Neural crest cell (in vitro differentiated cells): ENCODE data around the gene MOCOS. TPM values are rescaled to one million over a fixed set of nuclear protein-coding genes. Genes with fewer than 3 reads are reported as not detected.

Experiments
- DNase-seq: peaks from one replicate; pipeline ENCODE4 v3.0.0; 2021; ENCODE audit warnings: low read depth, mixed read lengths, low spot score
- H3K27ac Mint-ChIP-seq: one replicate; pipeline ENCODE4 v1.8.0; 2021; ENCODE audit warnings: mild to moderate bottlenecking, mixed read lengths; ENCODE audit not compliant: unreplicated experiment
- H3K27me3 Mint-ChIP-seq: 2 replicates; pipeline ENCODE4 v1.8.0; 2021; ENCODE audit warnings: low read depth, mild to moderate bottlenecking, mixed read lengths
- H3K36me3 Mint-ChIP-seq: 2 replicates; pipeline ENCODE4 v1.8.0; 2021; ENCODE audit warnings: low read depth, mild to moderate bottlenecking, mixed read lengths
- H3K4me1 Mint-ChIP-seq: 2 replicates; pipeline ENCODE4 v1.8.0; 2021; ENCODE audit warnings: mixed read lengths
- H3K4me3 Mint-ChIP-seq: one replicate; pipeline ENCODE4 v1.8.0; 2021; ENCODE audit warnings: mild to moderate bottlenecking, mixed read lengths
- H3K9me3 Mint-ChIP-seq: 2 replicates; pipeline ENCODE4 v1.8.0; 2021; ENCODE audit warnings: mixed read lengths
- CTCF ChIP-seq: fragments of 200-600 bp; sonication (generic); conservative IDR thresholded peaks from 2 replicates; pipeline ENCODE4 v1.5.0; 2021; ENCODE audit warnings: antibody characterized with exemption, mild to moderate bottlenecking
- long read RNA-seq: library from polyadenylated mRNA; unstranded; transcript quantifications from one replicate; pipeline ENCODE4 v2.0.0, GENCODE V29; 2020
- total RNA-seq: library from RNA; stranded (reverse); gene quantifications from 2 replicates; pipeline ENCODE4 v1.2.1, GENCODE V29; 2021

MOCOS gene
- total RNA-seq: 2.6 TPM in 2 replicates
- long read RNA-seq, partial matches to known transcripts: 0 of 3 reads
- long read RNA-seq, other reads (novel, unspliced or antisense): 3 of 3 reads

- no peaks in the 10 kb centered on the region for H3K36me3 Mint-ChIP-seq
- DNase-seq: peak; percentile 72
- peak within 1 kb of the TSS; percentile 88 for H3K4me3 Mint-ChIP-seq
- no peak within 1 kb of the TSS for H3K27ac Mint-ChIP-seq
- H3K9me3 Mint-ChIP-seq: no peaks in the 10 kb centered on the region
- H3K4me1 Mint-ChIP-seq: peaks cover 24% of the 10 kb centered on the region
- H3K27me3 Mint-ChIP-seq: peaks cover 58% of the 10 kb centered on the region
- TF ChIP-seq CTCF: no peak
Observed at GRCh38 chr18:36187193-36187825, at the start of gene MOCOS. MOCOS (plus strand) TSS chr18:36187497; CDS start chr18:36187540, 43 bp downstream.

- H3K27ac Mint-ChIP-seq: no peak overlapping the region
- TF ChIP-seq CTCF: no peak
- no peaks in the 10 kb centered on the region for H3K4me1 Mint-ChIP-seq
- no peaks in the 10 kb centered on the region for H3K9me3 Mint-ChIP-seq
- no peak for DNase-seq
- H3K4me3 Mint-ChIP-seq: no peak overlapping the region
- H3K27me3 Mint-ChIP-seq: no peaks in the 10 kb centered on the region
- peaks cover 5% of the 10 kb centered on the region for H3K36me3 Mint-ChIP-seq
Observed at GRCh38 chr18:36139245-36139644, 48.1 kb upstream of the MOCOS start.

GRCh38 chr18:36141576-36141975 is 45.7 kb upstream of the MOCOS start:
- no peaks in the 10 kb centered on the region for H3K9me3 Mint-ChIP-seq
- no peak for TF ChIP-seq CTCF
- peaks cover 6% of the 10 kb centered on the region for H3K36me3 Mint-ChIP-seq
- no peaks in the 10 kb centered on the region for H3K27me3 Mint-ChIP-seq
- H3K27ac Mint-ChIP-seq: no peak overlapping the region
- no peaks in the 10 kb centered on the region for H3K4me1 Mint-ChIP-seq
- H3K4me3 Mint-ChIP-seq: no peak overlapping the region
- no peak for DNase-seq

GRCh38 chr18:36142751-36143150 is 44.5 kb upstream of the MOCOS start:
- no peak for DNase-seq
- no peaks in the 10 kb centered on the region for H3K4me1 Mint-ChIP-seq
- H3K4me3 Mint-ChIP-seq: no peak overlapping the region
- H3K27ac Mint-ChIP-seq: no peak overlapping the region
- TF ChIP-seq CTCF: no peak
- no peaks in the 10 kb centered on the region for H3K27me3 Mint-ChIP-seq
- peaks cover 9% of the 10 kb centered on the region for H3K36me3 Mint-ChIP-seq
- H3K9me3 Mint-ChIP-seq: no peaks in the 10 kb centered on the region

GRCh38 chr18:36143391-36143790 is 43.9 kb upstream of the MOCOS start:
- Mint-ChIP-seq H3K27me3 (no peaks in the 10 kb centered on the region), H3K4me1 (no peaks in the 10 kb centered on the region), H3K9me3 (no peaks in the 10 kb centered on the region), H3K4me3 (no peak overlapping the region), H3K36me3 (peaks cover 9% of the 10 kb centered on the region), H3K27ac (no peak overlapping the region)
- TF ChIP-seq CTCF: no peak
- no peak for DNase-seq
